Measurements from ENCODE around the gene RNF43.

Gene RNF43

GRCh38 chr17:58377661-58378060 is 39.7 kb downstream of the RNF43 start:
- H3K27me3 ChIP-seq (ENCODE audit: control insufficient read depth, insufficient read depth, low read length), result no peaks in the 10 kb centered on the region
- H3K4me1 ChIP-seq (ENCODE audit: control insufficient read depth, insufficient read depth, low read length), result peaks cover 45% of the 10 kb centered on the region
- no peaks in the 10 kb centered on the region for H3K36me3 ChIP-seq (ENCODE audit: control insufficient read depth, insufficient read depth, low read length)
- H3K9me3 ChIP-seq (ENCODE audit: control insufficient read depth, low read length), result no peaks in the 10 kb centered on the region
- no peak overlapping the region for H3K9ac ChIP-seq (ENCODE audit: low read length)
- H3K4me3 ChIP-seq (ENCODE audit: low read length), result no peak overlapping the region

- H3K9ac ChIP-seq (ENCODE audit: low read length), result no peak overlapping the region
- no peak overlapping the region for H3K4me3 ChIP-seq (ENCODE audit: low read length)
- H3K27me3 ChIP-seq (ENCODE audit: control insufficient read depth, insufficient read depth, low read length), result no peaks in the 10 kb centered on the region
- H3K9me3 ChIP-seq (ENCODE audit: control insufficient read depth, low read length), result no peaks in the 10 kb centered on the region
- no peaks in the 10 kb centered on the region for H3K36me3 ChIP-seq (ENCODE audit: control insufficient read depth, insufficient read depth, low read length)
- peaks cover 45% of the 10 kb centered on the region for H3K4me1 ChIP-seq (ENCODE audit: control insufficient read depth, insufficient read depth, low read length)
Observed at GRCh38 chr17:58377093-58377601, 40.2 kb downstream of the RNF43 start.

DNA sequence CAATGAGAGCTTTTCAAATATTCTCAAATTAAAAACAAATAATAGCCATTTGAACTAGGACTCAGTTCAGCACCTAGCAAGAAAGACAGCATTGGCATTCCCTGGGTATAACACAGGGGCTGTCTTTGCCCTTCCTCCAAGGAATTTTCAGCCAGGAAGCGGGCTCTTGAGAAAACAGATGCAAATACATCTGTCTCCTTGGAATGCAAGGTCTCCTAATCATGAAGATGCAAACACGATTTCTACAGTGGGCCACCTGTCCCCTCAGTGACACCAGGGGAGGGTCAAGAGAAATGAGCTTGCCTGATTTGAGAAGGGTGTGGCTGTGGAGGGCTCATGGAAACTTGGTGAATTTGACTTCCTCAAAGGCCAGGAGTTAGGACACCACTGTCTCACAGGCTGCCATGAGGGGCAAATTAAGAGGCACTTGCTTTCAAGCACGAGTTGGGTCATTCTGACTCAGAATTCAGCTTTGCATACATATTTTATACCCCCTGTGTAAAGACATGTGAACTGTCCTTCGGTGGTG is 40.8 kb downstream of the RNF43 start:
- no peaks in the 10 kb centered on the region for H3K27me3 ChIP-seq (ENCODE audit: control insufficient read depth, insufficient read depth, low read length)
- H3K9ac ChIP-seq (ENCODE audit: low read length), result no peak overlapping the region
- H3K36me3 ChIP-seq (ENCODE audit: control insufficient read depth, insufficient read depth, low read length), result no peaks in the 10 kb centered on the region
- no peaks in the 10 kb centered on the region for H3K9me3 ChIP-seq (ENCODE audit: control insufficient read depth, low read length)
- no peak overlapping the region for H3K4me3 ChIP-seq (ENCODE audit: low read length)
- peaks cover 40% of the 10 kb centered on the region for H3K4me1 ChIP-seq (ENCODE audit: control insufficient read depth, insufficient read depth, low read length)

DNA sequence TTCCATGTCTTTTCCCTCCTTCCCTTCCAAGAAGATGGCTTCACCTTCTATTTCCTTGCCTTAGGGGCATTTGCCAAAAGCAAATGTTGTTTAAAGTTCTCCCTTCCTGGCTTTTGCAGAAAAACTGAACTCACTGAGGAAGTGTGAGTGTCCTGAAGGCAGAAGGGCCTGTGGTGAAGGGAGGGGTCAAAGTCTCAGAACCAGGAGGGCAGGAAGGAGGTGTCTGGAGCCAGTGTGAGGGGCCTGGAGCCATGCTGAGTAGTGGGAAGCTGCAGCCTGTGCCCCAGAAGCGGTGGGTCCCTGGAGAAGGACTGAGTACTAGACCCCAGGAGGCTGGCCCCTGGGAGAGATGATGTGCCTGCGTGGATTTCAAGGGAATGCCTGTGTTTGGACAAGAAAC is 41.5 kb downstream of the RNF43 start:
- H3K4me1 ChIP-seq (ENCODE audit: control insufficient read depth, insufficient read depth, low read length), result peaks cover 33% of the 10 kb centered on the region
- H3K36me3 ChIP-seq (ENCODE audit: control insufficient read depth, insufficient read depth, low read length), result no peaks in the 10 kb centered on the region
- no peaks in the 10 kb centered on the region for H3K27me3 ChIP-seq (ENCODE audit: control insufficient read depth, insufficient read depth, low read length)
- no peak overlapping the region for H3K4me3 ChIP-seq (ENCODE audit: low read length)
- no peak overlapping the region for H3K9ac ChIP-seq (ENCODE audit: low read length)
- no peaks in the 10 kb centered on the region for H3K9me3 ChIP-seq (ENCODE audit: control insufficient read depth, low read length)

GRCh38 chr17:58375256-58375655 is 42.1 kb downstream of the RNF43 start:
- H3K4me3 ChIP-seq (ENCODE audit: low read length), result no peak overlapping the region
- peaks cover 33% of the 10 kb centered on the region for H3K4me1 ChIP-seq (ENCODE audit: control insufficient read depth, insufficient read depth, low read length)
- no peaks in the 10 kb centered on the region for H3K36me3 ChIP-seq (ENCODE audit: control insufficient read depth, insufficient read depth, low read length)
- no peaks in the 10 kb centered on the region for H3K27me3 ChIP-seq (ENCODE audit: control insufficient read depth, insufficient read depth, low read length)
- H3K9me3 ChIP-seq (ENCODE audit: control insufficient read depth, low read length), result no peaks in the 10 kb centered on the region
- no peak overlapping the region for H3K9ac ChIP-seq (ENCODE audit: low read length)

GRCh38 chr17:58373923-58374322 is 43.4 kb downstream of the RNF43 start:
- no peaks in the 10 kb centered on the region for H3K36me3 ChIP-seq (ENCODE audit: control insufficient read depth, insufficient read depth, low read length)
- H3K27me3 ChIP-seq (ENCODE audit: control insufficient read depth, insufficient read depth, low read length), result no peaks in the 10 kb centered on the region
- no peaks in the 10 kb centered on the region for H3K9me3 ChIP-seq (ENCODE audit: control insufficient read depth, low read length)
- peaks cover 39% of the 10 kb centered on the region for H3K4me1 ChIP-seq (ENCODE audit: control insufficient read depth, insufficient read depth, low read length)
- no peak overlapping the region for H3K9ac ChIP-seq (ENCODE audit: low read length)
- no peak overlapping the region for H3K4me3 ChIP-seq (ENCODE audit: low read length)

DNA sequence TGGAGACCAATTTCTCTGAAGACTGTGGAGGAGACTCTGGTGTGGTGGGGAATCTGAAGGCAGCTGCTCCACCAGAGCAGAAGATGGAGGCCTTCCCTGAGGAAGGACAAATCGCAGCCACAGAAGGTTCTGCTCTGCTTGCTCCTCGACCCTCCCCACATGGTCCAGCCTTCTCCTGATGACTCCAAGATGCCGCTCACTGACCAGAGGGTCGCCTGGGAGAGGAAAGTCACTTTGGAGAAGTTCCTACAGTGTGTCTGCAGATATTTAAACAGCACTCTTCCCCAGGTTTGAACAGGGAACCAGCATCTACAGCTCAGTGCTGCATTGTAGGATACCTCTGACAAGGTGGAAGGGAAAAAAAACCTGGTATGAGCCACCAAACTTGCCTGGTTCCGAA is 44.3 kb downstream of the RNF43 start:
- no peak overlapping the region for H3K4me3 ChIP-seq (ENCODE audit: low read length)
- H3K27me3 ChIP-seq (ENCODE audit: control insufficient read depth, insufficient read depth, low read length), result no peaks in the 10 kb centered on the region
- peaks cover 43% of the 10 kb centered on the region for H3K4me1 ChIP-seq (ENCODE audit: control insufficient read depth, insufficient read depth, low read length)
- H3K36me3 ChIP-seq (ENCODE audit: control insufficient read depth, insufficient read depth, low read length), result no peaks in the 10 kb centered on the region
- H3K9ac ChIP-seq (ENCODE audit: low read length), result no peak overlapping the region
- no peaks in the 10 kb centered on the region for H3K9me3 ChIP-seq (ENCODE audit: control insufficient read depth, low read length)

DNA sequence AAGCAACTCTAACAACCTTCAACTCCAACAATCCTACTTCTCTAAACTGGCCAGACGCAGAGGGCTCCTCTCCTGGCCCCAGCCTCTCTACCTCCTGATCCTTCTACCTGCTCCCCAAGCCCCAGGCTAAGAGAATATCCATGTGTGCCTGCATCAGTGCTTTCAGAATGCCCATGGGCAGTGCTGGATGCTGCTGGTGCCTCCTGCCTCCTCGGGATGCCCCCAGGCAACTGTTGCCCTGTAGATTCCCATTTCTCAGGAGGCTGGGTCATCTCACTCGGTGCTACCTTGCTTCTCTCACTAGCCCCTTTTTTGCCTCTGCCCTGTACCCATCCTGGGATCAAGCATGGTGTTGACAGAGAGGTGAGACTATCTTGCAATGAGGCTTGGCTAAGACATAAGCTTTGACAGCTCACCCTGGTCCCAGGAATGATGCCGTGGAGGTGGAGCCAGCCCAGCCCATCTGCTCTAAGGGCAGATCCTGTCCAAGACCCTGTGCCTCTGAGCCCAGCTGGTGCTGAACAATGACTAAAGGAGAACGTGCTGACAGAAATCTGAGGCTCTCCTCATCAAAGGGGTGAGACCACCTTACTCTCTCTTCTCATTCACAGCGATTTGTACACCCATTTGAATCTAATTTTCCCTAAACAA is 45.9 kb downstream of the RNF43 start:
- no peak overlapping the region for H3K9ac ChIP-seq (ENCODE audit: low read length)
- no peaks in the 10 kb centered on the region for H3K36me3 ChIP-seq (ENCODE audit: control insufficient read depth, insufficient read depth, low read length)
- H3K4me3 ChIP-seq (ENCODE audit: low read length), result no peak overlapping the region
- H3K4me1 ChIP-seq (ENCODE audit: control insufficient read depth, insufficient read depth, low read length), result peaks cover 42% of the 10 kb centered on the region
- H3K27me3 ChIP-seq (ENCODE audit: control insufficient read depth, insufficient read depth, low read length), result no peaks in the 10 kb centered on the region
- no peaks in the 10 kb centered on the region for H3K9me3 ChIP-seq (ENCODE audit: control insufficient read depth, low read length)

- Histone ChIP-seq H3K36me3 (ENCODE audit: control insufficient read depth, insufficient read depth, low read length) (no peaks in the 10 kb centered on the region), H3K9ac (ENCODE audit: low read length) (no peak overlapping the region), H3K4me1 (ENCODE audit: control insufficient read depth, insufficient read depth, low read length) (peaks cover 42% of the 10 kb centered on the region), H3K27me3 (ENCODE audit: control insufficient read depth, insufficient read depth, low read length) (no peaks in the 10 kb centered on the region), H3K9me3 (ENCODE audit: control insufficient read depth, low read length) (no peaks in the 10 kb centered on the region), H3K4me3 (ENCODE audit: low read length) (no peak overlapping the region)
Observed at GRCh38 chr17:58370716-58371115, 46.6 kb downstream of the RNF43 start.

DNA sequence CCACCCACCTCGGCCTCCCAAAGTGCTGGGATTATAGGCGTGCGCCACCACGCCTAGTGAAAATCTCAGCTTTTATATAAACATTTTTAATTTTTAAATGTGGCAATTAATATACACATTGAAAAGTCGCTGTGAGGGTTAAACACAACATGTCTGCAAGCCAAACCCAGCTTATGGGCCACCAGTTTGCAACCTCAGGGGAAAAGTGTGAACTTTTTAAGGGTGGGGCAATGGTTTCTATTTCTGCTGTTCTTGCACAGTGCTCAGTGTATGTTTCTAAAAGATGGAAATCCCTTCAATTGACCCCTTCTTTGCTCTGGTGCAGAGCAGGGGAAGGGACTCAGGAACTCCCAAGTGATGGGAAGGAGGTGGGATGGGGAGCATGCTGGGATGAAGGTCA is 47.0 kb downstream of the RNF43 start:
- Histone ChIP-seq H3K4me1 (ENCODE audit: control insufficient read depth, insufficient read depth, low read length) (peaks cover 42% of the 10 kb centered on the region), H3K4me3 (ENCODE audit: low read length) (no peak overlapping the region), H3K9ac (ENCODE audit: low read length) (no peak overlapping the region), H3K27me3 (ENCODE audit: control insufficient read depth, insufficient read depth, low read length) (no peaks in the 10 kb centered on the region), H3K36me3 (ENCODE audit: control insufficient read depth, insufficient read depth, low read length) (no peaks in the 10 kb centered on the region), H3K9me3 (ENCODE audit: control insufficient read depth, low read length) (no peaks in the 10 kb centered on the region)

DNA sequence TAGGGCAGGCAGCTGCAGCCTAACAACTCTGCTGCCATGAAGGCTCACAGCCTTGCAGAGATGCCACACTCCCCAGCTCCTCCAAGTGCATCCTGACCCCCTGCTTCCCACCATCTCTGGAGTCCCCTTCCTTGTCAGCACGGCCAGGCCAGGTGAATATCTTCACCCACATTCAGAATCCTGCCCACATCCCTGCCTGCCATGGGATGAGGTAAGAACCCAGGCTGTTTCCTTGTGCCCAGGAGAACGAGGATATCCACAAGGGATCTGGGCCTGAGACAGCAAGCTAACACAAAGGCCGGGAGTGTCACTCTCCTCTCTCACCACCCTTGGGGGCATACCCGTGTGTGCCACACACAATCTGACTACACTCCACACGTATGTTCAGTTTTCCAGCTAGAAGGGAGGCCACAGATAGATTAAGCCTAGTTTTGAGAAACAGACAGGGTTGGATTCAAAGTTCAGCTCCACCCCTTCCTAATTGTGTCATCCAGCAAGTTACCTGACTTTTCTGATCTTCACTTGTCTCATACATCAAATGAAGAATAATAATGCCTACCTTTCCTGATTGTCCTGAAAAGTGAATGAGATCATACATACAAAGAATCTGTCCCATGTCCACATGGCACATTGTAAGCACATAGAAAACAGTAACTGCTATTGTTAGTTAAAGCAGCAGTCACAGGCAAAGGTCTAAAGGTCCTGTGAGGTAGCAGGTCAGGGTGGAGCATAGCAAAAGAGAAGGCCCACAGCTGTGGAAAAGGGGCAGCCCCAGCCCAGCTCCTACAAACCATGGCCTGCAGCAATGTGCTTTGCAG is 47.9 kb downstream of the RNF43 start:
- peaks cover 42% of the 10 kb centered on the region for H3K4me1 ChIP-seq (ENCODE audit: control insufficient read depth, insufficient read depth, low read length)
- H3K4me3 ChIP-seq (ENCODE audit: low read length), result no peak overlapping the region
- no peaks in the 10 kb centered on the region for H3K9me3 ChIP-seq (ENCODE audit: control insufficient read depth, low read length)
- H3K36me3 ChIP-seq (ENCODE audit: control insufficient read depth, insufficient read depth, low read length), result no peaks in the 10 kb centered on the region
- H3K9ac ChIP-seq (ENCODE audit: low read length), result no peak overlapping the region
- H3K27me3 ChIP-seq (ENCODE audit: control insufficient read depth, insufficient read depth, low read length), result no peaks in the 10 kb centered on the region

- Histone ChIP-seq H3K36me3 (ENCODE audit: control insufficient read depth, insufficient read depth, low read length) (no peaks in the 10 kb centered on the region), H3K4me1 (ENCODE audit: control insufficient read depth, insufficient read depth, low read length) (peaks cover 48% of the 10 kb centered on the region), H3K9ac (ENCODE audit: low read length) (no peak overlapping the region), H3K9me3 (ENCODE audit: control insufficient read depth, low read length) (no peaks in the 10 kb centered on the region), H3K4me3 (ENCODE audit: low read length) (no peak overlapping the region), H3K27me3 (ENCODE audit: control insufficient read depth, insufficient read depth, low read length) (no peaks in the 10 kb centered on the region)
Observed at GRCh38 chr17:58368860-58369213, 48.5 kb downstream of the RNF43 start.
